OCI-LY7 (cell line): Measurements from ENCODE around the gene TSHZ2. TPM values are rescaled to one million over a fixed set of nuclear protein-coding genes. Genes with fewer than 3 reads are reported as not detected.

Experiments used
- BruUV-seq: library from RNA; stranded (reverse); fragments of 400-500 nt; replicated peaks from 2 replicates; lab custom pipeline; 2021; lab: Mats Ljungman, UMichigan
- CTCF ChIA-PET: fragments of 300-600 bp; sonication (Branson Sonifier 250); formaldehyde crosslinking; loops from one replicate; lab custom pipeline; 2022; ENCODE audit warnings: antibody characterized with exemption; ENCODE audit not compliant: unreplicated experiment; lab: Charles Lee
- POLR2A ChIA-PET: fragments of 300-600 bp; sonication (Branson Sonifier 250); formaldehyde crosslinking; loops from one replicate; lab custom pipeline; 2022; ENCODE audit warnings: antibody characterized with exemption; lab: Charles Lee
- DNase-seq: peaks from one replicate; pipeline ENCODE4 v3.0.0-alpha.2; 2015; ENCODE audit warnings: low spot score
- H2AFZ ChIP-seq: fragments of 200-600 bp; sonication (generic), shearing (Covaris generic); 2 replicates; pipeline ENCODE4 v1.6.1; 2014; ENCODE audit warnings: mild to moderate bottlenecking, antibody characterized with exemption, low read length, moderate library complexity
- H3K27ac ChIP-seq: fragments of 200-600 bp; sonication (generic); 2 replicates; pipeline ENCODE4 v1.5.1; 2014; ENCODE audit warnings: mixed run types, low read depth, mild to moderate bottlenecking, moderate library complexity, low read length, inconsistent platforms; ENCODE audit not compliant: poor library complexity, severe bottlenecking
- H3K36me3 ChIP-seq: fragments of 200-600 bp; sonication (generic); 2 replicates; pipeline ENCODE4 v1.6.1; 2014; ENCODE audit warnings: mild to moderate bottlenecking, antibody characterized with exemption, low read length, moderate library complexity, mixed read lengths; ENCODE audit not compliant: insufficient read depth
- H3K4me1 ChIP-seq: fragments of 200-600 bp; sonication (generic); 2 replicates; pipeline ENCODE4 v1.5.1; 2014; ENCODE audit warnings: mild to moderate bottlenecking, low read length; ENCODE audit not compliant: insufficient read depth, poor library complexity, severe bottlenecking
- H3K4me2 ChIP-seq: fragments of 200-600 bp; sonication (generic); 2 replicates; pipeline ENCODE4 v1.6.1; 2014; ENCODE audit warnings: mild to moderate bottlenecking, low read length
- H3K4me3 ChIP-seq: fragments of 200-600 bp; sonication (generic); 2 replicates; pipeline ENCODE4 v1.5.1; 2014; ENCODE audit warnings: mild to moderate bottlenecking, low read depth, low read length; ENCODE audit not compliant: poor library complexity, severe bottlenecking
- H3K79me2 ChIP-seq: fragments of 200-600 bp; sonication (generic); 2 replicates; pipeline ENCODE4 v1.6.1; 2016; ENCODE audit warnings: low read depth, mild to moderate bottlenecking, low read length, moderate library complexity, mixed read lengths; ENCODE audit not compliant: insufficient read depth
- H3K9me2 ChIP-seq: fragments of 200-600 bp; sonication (generic); 2 replicates; pipeline ENCODE4 v1.6.1; 2016; ENCODE audit warnings: mild to moderate bottlenecking, low read length, mixed read lengths; ENCODE audit not compliant: insufficient read depth
- H3K9me3 ChIP-seq: fragments of 200-600 bp; sonication (generic); 2 replicates; pipeline ENCODE4 v1.6.1; 2014; ENCODE audit warnings: mild to moderate bottlenecking, mixed run types, low read length, mixed read lengths
- H4K20me1 ChIP-seq: fragments of 200-600 bp; sonication (generic); 2 replicates; pipeline ENCODE4 v1.6.1; 2014; ENCODE audit warnings: mild to moderate bottlenecking, antibody characterized with exemption, low read length, moderate library complexity, mixed read lengths; ENCODE audit not compliant: insufficient read depth
- CTCF ChIP-seq: fragments of 200-600 bp; sonication (generic); conservative IDR thresholded peaks from 2 replicates; pipeline ENCODE4 v1.5.1; 2014; ENCODE audit warnings: mild to moderate bottlenecking, antibody characterized with exemption, low read length, moderate library complexity, mixed read lengths
- EZH2phosphoT487 ChIP-seq: fragments of 200-600 bp; sonication (generic); IDR thresholded peaks from 2 replicates; pipeline ENCODE4 v1.6.1; 2018; ENCODE audit warnings: low read depth, borderline replicate concordance, mild to moderate bottlenecking, mixed run types, antibody characterized with exemption, low read length, moderate library complexity, mixed read lengths
- intact Hi-C: fragments of 100-400 bp; cut with micrococcal nuclease; formaldehyde crosslinking; loops from one replicate; pipeline ENCODE4 v1.10.0; 2022; ENCODE audit not compliant: unreplicated experiment
- total RNA-seq, 2 experiments: library from RNA; depleted of rRNA in 1 of 2; stranded (reverse); fragments of >200 nt in 1 of 2; shearing (Covaris generic) in 1 of 2; gene quantifications; 2 replicates each; pipeline ENCODE4 v1.2.3, GENCODE V29; 2014 to 2022

Gene TSHZ2
- total RNA-seq, 2 experiments from 2014 or later = not detected

GRCh38 chr20:53324816-53325215 lies 352.7 kb downstream of the TSHZ2 start:
- BruUV-seq = no TSS peak
- POLR2A ChIA-PET = no interaction called here
- H3K27ac ChIP-seq = no peak overlapping the region
- H3K4me1 ChIP-seq = no peaks in the 10 kb centered on the region
- H3K79me2 ChIP-seq = no peaks in the 10 kb centered on the region
- no peaks in the 10 kb centered on the region for H3K9me2 ChIP-seq
- H3K36me3 ChIP-seq = no peaks in the 10 kb centered on the region
- H4K20me1 ChIP-seq = no peaks in the 10 kb centered on the region
- CTCF ChIA-PET = no interaction called here
- TF ChIP-seq EZH2phosphoT487 (no peak), CTCF (no peak)
- H3K4me3 ChIP-seq = no peak overlapping the region
- H3K4me2 ChIP-seq = no peak overlapping the region
- no peak for DNase-seq
- intact Hi-C loops = no loop called here
- H3K9me3 ChIP-seq = no peaks in the 10 kb centered on the region
- H2AFZ ChIP-seq = no peak overlapping the region

GRCh38 chr20:53328961-53329360 lies 356.8 kb downstream of the TSHZ2 start:
- Histone ChIP-seq H3K27ac (no peak overlapping the region), H3K4me3 (no peak overlapping the region), H3K36me3 (no peaks in the 10 kb centered on the region), H2AFZ (no peak overlapping the region), H3K9me2 (no peaks in the 10 kb centered on the region), H3K79me2 (no peaks in the 10 kb centered on the region), H3K9me3 (no peaks in the 10 kb centered on the region), H3K4me1 (no peaks in the 10 kb centered on the region), H4K20me1 (no peaks in the 10 kb centered on the region), H3K4me2 (no peak overlapping the region)
- TF ChIP-seq CTCF = no peak
- TF ChIP-seq EZH2phosphoT487 = no peak
- intact Hi-C loops = no loop called here
- ChIA-PET CTCF (interaction anchor here (0.5 kb wide), 1 partner anchor 544 kb away, joined by 3 read pairs; no protein-coding TSS in a partner anchor), POLR2A (interaction anchor here (0.9 kb wide), 1 partner anchor 10 kb away, joined by 3 read pairs; no protein-coding TSS in a partner anchor)
- BruUV-seq = no TSS peak
- DNase-seq = no peak

DNA sequence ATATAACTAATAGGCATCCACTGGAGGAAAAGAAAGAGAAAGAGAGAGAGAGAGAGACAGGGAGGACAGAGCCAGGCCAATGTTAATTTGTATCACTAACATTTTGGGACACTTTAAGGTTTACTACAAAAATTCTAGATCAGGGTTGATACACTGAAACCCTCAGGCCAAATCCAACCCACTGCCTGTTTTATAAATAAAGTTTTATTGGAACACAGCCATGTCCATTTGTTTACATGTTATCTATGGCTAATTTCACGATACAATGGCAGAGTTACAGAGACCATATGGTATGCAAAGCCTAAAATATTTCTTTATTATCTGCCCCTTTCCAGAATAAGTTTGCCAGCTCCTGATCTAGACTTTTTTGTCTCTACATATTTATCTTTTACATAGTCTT lies 357.6 kb downstream of the TSHZ2 start:
- Histone ChIP-seq H3K36me3 (no peaks in the 10 kb centered on the region), H3K79me2 (no peaks in the 10 kb centered on the region), H4K20me1 (no peaks in the 10 kb centered on the region), H3K4me3 (no peak overlapping the region), H2AFZ (no peak overlapping the region), H3K27ac (no peak overlapping the region), H3K4me1 (no peaks in the 10 kb centered on the region), H3K9me2 (no peaks in the 10 kb centered on the region), H3K9me3 (no peaks in the 10 kb centered on the region), H3K4me2 (no peak overlapping the region)
- POLR2A ChIA-PET = no interaction called here
- CTCF ChIA-PET = no interaction called here
- no peak for DNase-seq
- intact Hi-C loops = no loop called here
- BruUV-seq = no TSS peak
- TF ChIP-seq EZH2phosphoT487 (no peak), CTCF (no peak)
